ENCODE results near the gene SHANK1. TPM values are rescaled to one million over a fixed set of nuclear protein-coding genes. Genes with fewer than 3 reads are reported as not detected.
"Not testable (repeated sequence)": the region's sequence is repeated elsewhere in the genome, so short reads cannot be mapped to it uniquely, and the experiment has no call there.

The SHANK1 gene
- total and polyA plus RNA-seq, 8 donors, result 0.06 to 0.69 (median 0.19) TPM; not detected in 1

- TF ChIP-seq CTCF (IDR thresholded peaks at IDR 0.05), result no peak
- H3K9me3 ChIP-seq, result no peaks in the 10 kb centered on the region
- no peaks in the 10 kb centered on the region for H3K36me3 ChIP-seq
- no peaks in the 10 kb centered on the region for H3K4me1 ChIP-seq
- FAIRE-seq (no peak), DNase-seq (no peak), ATAC-seq (no peak)
- no peaks in the 10 kb centered on the region for H3K27me3 ChIP-seq
- no peak overlapping the region for H3K4me3 ChIP-seq
- intact Hi-C loops (cut with DNase I), result no loop called here
- WGBS, 2 donors, result 75 to 95% methylated on average over 6 to 7 of the region's 7 CpGs
- no peak overlapping the region for H3K27ac ChIP-seq
Observed at GRCh38 chr19:50628551-50628950, 91.1 kb downstream of the SHANK1 start.

GRCh38 chr19:50628146-50628545 lies 91.5 kb downstream of the SHANK1 start:
- Histone ChIP-seq H3K4me3 (no peak overlapping the region), H3K36me3 (no peaks in the 10 kb centered on the region), H3K27me3 (no peaks in the 10 kb centered on the region), H3K9me3 (no peaks in the 10 kb centered on the region), H3K27ac (no peak overlapping the region), H3K4me1 (no peaks in the 10 kb centered on the region)
- 70% methylated on average over 5 of the region's 5 CpGs for WGBS, 2 donors
- TF ChIP-seq CTCF (IDR thresholded peaks at IDR 0.05), result no peak
- intact Hi-C loops (cut with DNase I), result no loop called here
- DNase-seq, result no peak
- FAIRE-seq, result no peak
- ATAC-seq, result no peak

GRCh38 chr19:50626795-50627194 lies 92.8 kb downstream of the SHANK1 start:
- H3K27me3 ChIP-seq, result no peaks in the 10 kb centered on the region
- H3K4me3 ChIP-seq, result no peak overlapping the region
- TF ChIP-seq CTCF (IDR thresholded peaks at IDR 0.05), result no peak
- ATAC-seq (no peak), FAIRE-seq (no peak), DNase-seq (no peak)
- no peaks in the 10 kb centered on the region for H3K4me1 ChIP-seq
- intact Hi-C loops (cut with DNase I), result no loop called here
- H3K36me3 ChIP-seq, result no peaks in the 10 kb centered on the region
- 43 to 50% methylated on average over 4 of the region's 4 CpGs for WGBS, 2 donors
- no peaks in the 10 kb centered on the region for H3K9me3 ChIP-seq
- H3K27ac ChIP-seq, result no peak overlapping the region

GRCh38 chr19:50626011-50626410 lies 93.6 kb downstream of the SHANK1 start:
- H3K36me3 ChIP-seq, result no peaks in the 10 kb centered on the region
- no peaks in the 10 kb centered on the region for H3K4me1 ChIP-seq
- H3K27me3 ChIP-seq, result no peaks in the 10 kb centered on the region
- H3K4me3 ChIP-seq, result no peak overlapping the region
- no peak for ATAC-seq
- DNase-seq, result no peak
- intact Hi-C loops (cut with DNase I), result no loop called here
- H3K9me3 ChIP-seq, result no peaks in the 10 kb centered on the region
- no peak for FAIRE-seq
- H3K27ac ChIP-seq, result no peak overlapping the region
- no peak for TF ChIP-seq CTCF (IDR thresholded peaks at IDR 0.05)
- WGBS, 2 donors, result 48 to 76% methylated on average over 4 of the region's 4 CpGs

- 78 to 86% methylated on average over 44 of the region's 44 CpGs for WGBS, 2 donors
- no peaks in the 10 kb centered on the region for H3K27me3 ChIP-seq
- intact Hi-C loops (cut with DNase I), result no loop called here
- no peak for DNase-seq
- TF ChIP-seq CTCF (IDR thresholded peaks at IDR 0.05), result no peak
- H3K36me3 ChIP-seq, result no peaks in the 10 kb centered on the region
- ATAC-seq, result no peak
- no peak for FAIRE-seq
- H3K4me3 ChIP-seq, result no peak overlapping the region
- no peaks in the 10 kb centered on the region for H3K9me3 ChIP-seq
- H3K4me1 ChIP-seq, result no peaks in the 10 kb centered on the region
- H3K27ac ChIP-seq, result no peak overlapping the region
Observed at GRCh38 chr19:50624949-50625600, 94.5 kb downstream of the SHANK1 start.

- H3K27ac ChIP-seq; H3K36me3 ChIP-seq; ATAC-seq; H3K9me3 ChIP-seq; H3K4me1 ChIP-seq; intact Hi-C loops (cut with DNase I); FAIRE-seq; H3K4me3 ChIP-seq; H3K27me3 ChIP-seq; DNase-seq: not testable (repeated sequence)
- 81 to 84% methylated on average over 3 of the region's 5 CpGs for WGBS, 2 donors
Observed at GRCh38 chr19:50620394-50620906, 99.2 kb downstream of the SHANK1 start.

GRCh38 chr19:50619184-50619583 lies 100.4 kb downstream of the SHANK1 start:
- ATAC-seq; DNase-seq; H3K27me3 ChIP-seq; H3K4me3 ChIP-seq; H3K36me3 ChIP-seq; H3K27ac ChIP-seq; H3K4me1 ChIP-seq; intact Hi-C loops (cut with DNase I); H3K9me3 ChIP-seq; FAIRE-seq: not testable (repeated sequence)
- WGBS, 2 donors, result 57 to 74% methylated on average over 5 of the region's 5 CpGs

- not testable (repeated sequence) for ATAC-seq, FAIRE-seq
Observed at GRCh38 chr19:50618379-50618778, 101.2 kb downstream of the SHANK1 start.

More at GRCh38 chr19:50618379-50618778, 101.2 kb downstream of the SHANK1 start:
- H3K27ac ChIP-seq; H3K4me3 ChIP-seq; H3K27me3 ChIP-seq; intact Hi-C loops (cut with DNase I); DNase-seq; H3K4me1 ChIP-seq; H3K36me3 ChIP-seq; H3K9me3 ChIP-seq: not testable (repeated sequence)
- WGBS, 2 donors, result 67 to 88% methylated on average over 4 of the region's 5 CpGs

All from pancreas (tissue), 10 donors.